IPS-18a (cell line): ENCODE results near the gene WDR55.
"Not testable (repeated sequence)": the region's sequence is repeated elsewhere in the genome, so short reads cannot be mapped to it uniquely, and the experiment has no call there.

Experiments
- H3K27ac ChIP-seq: one replicate; pipeline ENCODE4 v1.5.1; 2013; ENCODE audit warnings: low read length
- H3K27me3 ChIP-seq: one replicate; pipeline ENCODE4 v1.6.1; 2013; ENCODE audit warnings: mild to moderate bottlenecking, low read length; ENCODE audit not compliant: control insufficient read depth, insufficient read depth
- H3K36me3 ChIP-seq: one replicate; pipeline ENCODE4 v1.6.1; 2013; ENCODE audit warnings: low read depth, low read length; ENCODE audit not compliant: control insufficient read depth
- H3K4me1 ChIP-seq: one replicate; pipeline ENCODE4 v1.6.1; 2013; ENCODE audit warnings: low read depth, low read length; ENCODE audit not compliant: control insufficient read depth
- H3K4me3 ChIP-seq: one replicate; pipeline ENCODE4 v1.5.1; 2013; ENCODE audit warnings: low read length
- H3K9ac ChIP-seq: one replicate; pipeline ENCODE4 v1.6.1; 2013; ENCODE audit warnings: mild to moderate bottlenecking, low read length, moderate library complexity
- H3K9me3 ChIP-seq: one replicate; pipeline ENCODE4 v1.6.1; 2013; ENCODE audit warnings: low read depth, low read length; ENCODE audit not compliant: control insufficient read depth

WDR55 gene

DNA sequence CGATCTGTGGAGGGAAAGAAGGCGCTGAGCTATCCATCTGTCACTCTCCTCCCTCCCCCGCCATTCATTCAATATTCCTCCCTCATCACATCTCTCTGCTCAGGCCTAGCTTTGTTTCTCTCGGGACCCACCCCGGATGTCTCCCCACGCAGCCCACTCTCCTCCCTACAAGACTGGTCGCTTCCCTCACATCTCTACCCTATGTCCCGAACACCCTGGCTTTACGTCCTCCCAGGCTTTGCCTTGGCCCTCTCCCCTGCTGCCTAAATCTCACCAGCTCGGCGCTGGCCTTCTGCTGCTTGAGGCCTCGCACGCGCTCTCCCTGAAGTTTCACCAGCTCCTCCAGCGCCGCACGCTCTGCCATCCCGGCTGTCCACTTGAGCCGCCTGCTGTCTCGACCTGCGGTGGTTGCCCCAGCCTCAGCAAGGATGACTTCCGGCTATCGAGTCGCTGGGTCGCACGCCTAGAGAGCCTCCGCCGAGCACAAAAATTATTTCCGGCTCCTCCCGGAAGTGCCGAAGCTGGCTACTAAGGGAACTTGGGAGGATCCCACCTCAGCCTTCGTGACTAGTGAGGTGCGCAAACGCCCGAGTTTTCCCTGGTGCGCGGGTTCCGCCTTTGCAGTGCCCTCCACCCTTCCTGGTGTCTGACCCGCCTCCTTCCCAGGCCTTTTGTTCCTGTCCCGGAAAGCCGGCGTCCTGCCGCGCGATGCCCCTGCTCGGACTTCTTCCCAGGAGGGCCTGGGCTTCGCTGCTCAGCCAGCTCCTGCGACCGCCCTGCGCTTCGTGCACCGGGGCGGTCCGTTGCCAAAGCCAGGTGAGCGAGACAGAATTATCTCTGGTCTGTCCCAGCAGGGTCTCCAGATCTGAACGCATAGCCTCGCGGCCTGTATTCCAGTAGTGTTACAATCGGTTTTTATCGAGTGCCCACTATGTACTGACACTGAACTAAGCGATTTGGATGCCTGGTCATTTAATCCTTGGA is 26.5 kb downstream of the WDR55 start, which contains the start of the genes HARS1 and HARS2:
Gene HARS1 (minus strand): TSS at position 430 of the 984 bp plus-strand sequence. CDS start 66 bp downstream, at position 364.
Gene HARS2 (plus strand): TSS at position 515 of the 984 bp plus-strand sequence. CDS start 194 bp downstream, at position 709.
- Histone ChIP-seq H3K27me3 (no peaks in the 10 kb centered on the region), H3K9ac (peak within 1 kb of the TSS; percentile 73), H3K27ac (peak within 1 kb of the TSS; percentile 54), H3K4me3 (peak within 1 kb of the TSS; percentile 90), H3K4me1 (no peaks in the 10 kb centered on the region), H3K9me3 (no peaks in the 10 kb centered on the region), H3K36me3 (peaks cover 38% of the 10 kb centered on the region)

- Histone ChIP-seq H3K4me3 (no peak overlapping the region), H3K4me1 (no peaks in the 10 kb centered on the region), H3K36me3 (peaks cover 56% of the 10 kb centered on the region), H3K27me3 (no peaks in the 10 kb centered on the region), H3K9me3 (no peaks in the 10 kb centered on the region), H3K9ac (no peak overlapping the region), H3K27ac (no peak overlapping the region)
Measured at GRCh38 chr5:140694276-140694675, 29.6 kb downstream of the WDR55 start.

DNA sequence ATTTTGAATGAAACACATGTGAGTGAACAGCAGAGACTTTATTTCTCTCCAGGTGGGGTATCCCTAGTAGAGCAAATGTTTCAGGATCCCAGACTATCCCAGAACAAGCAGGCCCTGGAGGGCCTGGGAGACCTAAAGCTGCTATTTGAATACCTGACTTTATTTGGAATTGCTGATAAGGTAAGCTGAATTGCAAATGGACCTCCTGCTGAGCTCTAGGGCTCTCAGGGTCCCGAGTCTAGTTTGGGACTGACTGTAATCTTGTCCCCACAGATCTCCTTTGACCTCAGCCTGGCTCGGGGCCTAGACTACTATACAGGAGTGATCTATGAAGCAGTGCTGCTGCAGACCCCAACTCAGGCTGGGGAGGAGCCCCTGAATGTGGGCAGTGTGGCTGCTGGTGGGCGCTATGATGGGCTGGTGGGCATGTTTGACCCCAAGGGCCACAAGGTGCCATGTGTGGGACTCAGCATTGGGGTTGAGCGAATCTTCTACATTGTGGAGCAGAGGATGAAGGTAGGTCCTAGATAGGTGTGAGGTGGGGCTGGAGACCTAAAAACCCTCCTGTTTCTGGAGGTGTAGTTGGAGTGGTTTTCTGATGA is 32.3 kb downstream of the WDR55 start:
- peaks cover 7% of the 10 kb centered on the region for H3K4me1 ChIP-seq
- H3K9ac ChIP-seq: no peak overlapping the region
- H3K36me3 ChIP-seq: peaks cover 53% of the 10 kb centered on the region
- no peak overlapping the region for H3K27ac ChIP-seq
- no peaks in the 10 kb centered on the region for H3K9me3 ChIP-seq
- no peaks in the 10 kb centered on the region for H3K27me3 ChIP-seq
- H3K4me3 ChIP-seq: no peak overlapping the region

DNA sequence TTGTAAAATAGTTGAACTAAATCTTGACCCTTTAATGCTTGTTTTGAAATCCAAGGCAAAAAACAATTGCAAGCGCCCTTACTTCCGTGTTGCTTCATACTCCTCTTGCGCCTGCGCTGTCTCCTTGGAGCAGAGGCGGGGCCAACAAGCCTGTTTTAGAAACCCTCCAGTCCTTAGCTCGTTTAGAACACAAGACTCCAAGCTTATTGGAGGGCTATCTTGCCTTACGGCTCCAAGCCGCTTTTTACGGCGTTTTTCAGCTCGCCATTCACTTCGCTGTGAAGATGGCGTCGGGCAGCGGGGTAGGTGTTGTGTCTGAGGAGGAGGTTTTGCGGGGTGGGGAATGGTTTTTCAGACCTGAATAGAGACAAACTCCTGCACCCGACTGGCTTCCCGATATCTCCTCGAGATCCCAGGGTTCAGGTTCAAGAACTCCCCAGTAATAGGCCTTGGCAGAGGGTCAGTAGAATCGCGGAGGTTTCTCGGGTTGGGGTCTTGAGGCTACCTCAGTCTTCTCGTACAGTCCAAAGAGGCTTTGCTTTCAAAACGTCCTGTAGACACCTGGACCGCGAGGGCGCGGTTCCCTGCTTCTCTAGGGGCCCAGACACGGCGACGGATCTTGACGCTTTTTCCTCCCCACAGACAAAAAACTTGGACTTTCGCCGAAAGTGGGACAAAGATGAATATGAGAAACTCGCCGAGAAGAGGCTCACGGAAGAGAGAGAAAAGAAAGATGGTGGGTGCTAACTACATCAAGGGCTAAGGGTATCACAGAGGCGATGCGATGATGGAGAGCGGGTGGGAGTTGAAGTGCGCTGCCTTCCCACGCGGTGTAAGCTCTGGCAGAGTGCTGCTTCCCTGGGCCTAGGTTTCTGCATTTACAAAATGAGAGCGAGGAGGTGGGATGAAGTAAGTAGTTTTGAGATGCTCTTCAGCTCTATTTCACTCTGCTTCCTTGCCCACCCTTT is 35.8 kb downstream of the WDR55 start, which contains the start of gene ZMAT2:
Gene ZMAT2 (plus strand): TSS at position 271 of the 968 bp plus-strand sequence. CDS start 14 bp downstream, at position 285.
- peak within 1 kb of the TSS; percentile 83 for H3K9ac ChIP-seq
- peak within 1 kb of the TSS; percentile 63 for H3K27ac ChIP-seq
- H3K4me3 ChIP-seq: peak within 1 kb of the TSS; percentile 94
- H3K4me1 ChIP-seq: peaks cover 7% of the 10 kb centered on the region
- H3K36me3 ChIP-seq: peaks cover 65% of the 10 kb centered on the region
- H3K27me3 ChIP-seq: no peaks in the 10 kb centered on the region
- H3K9me3 ChIP-seq: no peaks in the 10 kb centered on the region

- no peak overlapping the region for H3K4me3 ChIP-seq
- no peaks in the 10 kb centered on the region for H3K4me1 ChIP-seq
- H3K9me3 ChIP-seq: no peaks in the 10 kb centered on the region
- H3K36me3 ChIP-seq: peaks cover 32% of the 10 kb centered on the region
- no peak overlapping the region for H3K9ac ChIP-seq
- H3K27ac ChIP-seq: no peak overlapping the region
- peaks cover 5% of the 10 kb centered on the region for H3K27me3 ChIP-seq
Measured at GRCh38 chr5:140707812-140708211, 43.1 kb downstream of the WDR55 start.

GRCh38 chr5:140708787-140709186 is 44.1 kb downstream of the WDR55 start:
- not testable (repeated sequence) for H3K27me3 ChIP-seq, H3K27ac ChIP-seq, H3K9me3 ChIP-seq, H3K4me1 ChIP-seq, H3K9ac ChIP-seq, H3K4me3 ChIP-seq
- H3K36me3 ChIP-seq: peaks cover 26% of the 10 kb centered on the region

GRCh38 chr5:140710899-140711552 is 46.3 kb downstream of the WDR55 start:
- H3K4me3 ChIP-seq: peak overlapping the region; percentile 76
- H3K36me3 ChIP-seq: peaks cover 6% of the 10 kb centered on the region
- no peaks in the 10 kb centered on the region for H3K9me3 ChIP-seq
- H3K9ac ChIP-seq: peak overlapping the region; percentile 10
- no peak overlapping the region for H3K27ac ChIP-seq
- H3K4me1 ChIP-seq: no peaks in the 10 kb centered on the region
- H3K27me3 ChIP-seq: peaks cover 5% of the 10 kb centered on the region

GRCh38 chr5:140711794-140712193 is 47.1 kb downstream of the WDR55 start:
- H3K9me3 ChIP-seq: no peaks in the 10 kb centered on the region
- H3K27me3 ChIP-seq: peaks cover 5% of the 10 kb centered on the region
- no peaks in the 10 kb centered on the region for H3K36me3 ChIP-seq
- no peak overlapping the region for H3K27ac ChIP-seq
- peak overlapping the region; percentile 76 for H3K4me3 ChIP-seq
- no peak overlapping the region for H3K9ac ChIP-seq
- no peaks in the 10 kb centered on the region for H3K4me1 ChIP-seq

DNA sequence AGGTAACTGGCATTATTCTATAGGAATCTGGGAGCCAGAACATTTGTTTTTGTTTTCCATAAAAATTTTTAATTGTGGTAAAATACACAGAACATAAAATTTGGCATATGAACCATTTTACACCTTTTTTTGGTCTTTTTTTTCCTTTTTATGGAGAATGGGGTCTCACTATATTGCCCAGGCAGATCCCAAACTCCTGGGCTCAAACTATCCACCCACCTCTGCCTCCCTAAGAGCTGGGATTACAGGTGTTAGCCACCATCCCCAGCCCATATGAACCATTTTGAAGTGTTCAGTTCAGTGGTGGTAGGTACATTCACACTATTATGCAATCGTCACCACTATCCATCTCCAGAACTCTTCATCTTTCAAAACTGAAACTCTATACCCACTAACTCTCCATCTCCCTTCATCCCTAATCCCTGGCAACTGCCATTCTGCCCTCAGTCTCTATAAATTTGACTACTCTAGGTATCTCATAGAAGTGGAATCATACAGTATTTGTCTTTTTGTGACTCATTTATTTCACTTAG is 48.9 kb downstream of the WDR55 start:
- Histone ChIP-seq H3K9ac (no peak overlapping the region), H3K27ac (no peak overlapping the region), H3K9me3 (no peaks in the 10 kb centered on the region), H3K4me3 (no peak overlapping the region), H3K36me3 (no peaks in the 10 kb centered on the region), H3K4me1 (no peaks in the 10 kb centered on the region), H3K27me3 (peaks cover 5% of the 10 kb centered on the region)

DNA sequence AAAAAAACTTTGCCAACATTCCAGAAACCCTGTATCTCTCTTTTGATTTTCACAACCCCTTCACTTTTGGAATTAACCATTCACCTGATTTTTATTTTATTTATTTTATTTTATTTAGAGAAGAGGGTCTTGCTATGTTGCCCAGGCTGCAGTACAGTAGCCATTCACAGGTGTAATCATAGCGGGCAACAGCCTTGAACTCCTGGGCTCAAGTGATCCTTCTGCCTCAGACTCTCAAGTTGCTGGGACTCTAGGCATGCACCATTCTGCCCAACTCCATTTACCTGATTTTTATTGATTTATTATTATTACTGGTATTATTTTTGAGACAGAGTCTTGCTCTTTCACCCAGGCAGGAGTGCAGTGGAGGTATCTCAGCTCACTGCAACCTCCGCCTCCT is 51.5 kb downstream of the WDR55 start:
- not testable (repeated sequence) for H3K36me3 ChIP-seq, H3K9me3 ChIP-seq, H3K4me1 ChIP-seq, H3K27me3 ChIP-seq, H3K4me3 ChIP-seq, H3K9ac ChIP-seq, H3K27ac ChIP-seq
